Spleen (tissue), 11 donors: ENCODE results near the gene PCMTD2. TPM values are rescaled to one million over a fixed set of nuclear protein-coding genes. Genes with fewer than 3 reads are reported as not detected.

Experiments
- DNase-seq: peaks from one replicate; pipeline ENCODE4 v3.0.0-alpha.2; 2020
- H3K27ac ChIP-seq, 8 donors: fragments of 200-600 bp; sonication (generic) in 7 of 8; 1 replicate in 4 of 8; 2 replicates in 4 of 8; pipeline versions ENCODE4 v1.5.0 to v1.8.0; 2016 to 2021; ENCODE audit warnings: inconsistent platforms in 4 of 8, mild to moderate bottlenecking in 4 of 8, moderate library complexity in 1 of 8
- H3K27me3 ChIP-seq, 7 donors: fragments of 200-600 bp; sonication (generic) in 6 of 7; replicated peaks in 1 of 7; 1 replicate in 4 of 7; 2 replicates in 3 of 7; pipeline versions ENCODE4 v1.5.0 to v1.8.0; 2016 to 2021; ENCODE audit warnings: inconsistent platforms in 3 of 7, mild to moderate bottlenecking in 1 of 7
- H3K36me3 ChIP-seq, 6 donors: fragments of 200-600 bp; sonication (generic) in 5 of 6; 1 replicate in 4 of 6; 2 replicates in 2 of 6; pipeline versions ENCODE4 v1.5.0 to v1.8.0; 2016 to 2021; ENCODE audit warnings: inconsistent platforms in 2 of 6
- H3K4me1 ChIP-seq, 6 donors: fragments of 200-600 bp; sonication (generic) in 5 of 6; 1 replicate in 3 of 6; 2 replicates in 3 of 6; pipeline versions ENCODE4 v1.5.0 to v1.8.0; 2016 to 2021; ENCODE audit warnings: inconsistent platforms in 3 of 6
- H3K4me3 ChIP-seq, 8 donors: fragments of 200-600 bp; sonication (generic) in 7 of 8; 1 replicate in 4 of 8; 2 replicates in 4 of 8; pipeline versions ENCODE4 v1.5.0 to v1.8.0; 2016 to 2021; ENCODE audit warnings: inconsistent platforms in 4 of 8, mild to moderate bottlenecking in 4 of 8, moderate library complexity in 2 of 8
- H3K9me3 ChIP-seq, 8 donors: fragments of 200-600 bp; sonication (generic) in 7 of 8; 1 replicate in 4 of 8; 2 replicates in 4 of 8; pipeline versions ENCODE4 v1.5.0 to v1.8.0; 2016 to 2021; ENCODE audit warnings: inconsistent platforms in 4 of 8
- POLR2A ChIP-seq, 3 donors: fragments of 450-650 bp; IDR thresholded peaks; one replicate each; pipeline ENCODE4 v1.5.1; 2017; ENCODE audit warnings: antibody characterized with exemption in 3 of 3, mild to moderate bottlenecking in 1 of 3
- POLR2AphosphoS5 ChIP-seq, 3 donors: sonication (generic); formaldehyde crosslinking; IDR thresholded peaks; one replicate each; pipeline ENCODE4 v1.5.1; 2017; ENCODE audit warnings: antibody characterized with exemption in 3 of 3
- WGBS, 5 donors: extraction: QIAGEN DNeasy Blood & Tissue Kit in 3 of 5; methylation state at CpG; one replicate each; pipeline versions ENCODE4 v1.1.5 to v1.1.7; 2013 to 2018; 5-methylcytosine and 5-hydroxymethylcytosine counted together
- intact Hi-C: fragments of 100-400 bp; cut with DNase I; formaldehyde crosslinking; loops from one replicate; pipeline ENCODE4 v1.15.0; 2023; ENCODE audit warnings: low total_unique reads
- polyA plus RNA-seq, 3 donors: library from polyadenylated mRNA; stranded (reverse); fragments of 200-250 nt; gene quantifications; one replicate each; pipeline ENCODE4 v1.2.1, GENCODE V29; 2013
- total RNA-seq, 7 donors: library from RNA; depleted of rRNA in 3 of 7; stranded (reverse); fragments of >200 nt in 3 of 7; fragmentation: NEBNext Ultra II Directional in 4 of 7; extraction: Animal tissue kit (Norgen Biotek cat#: 25700) in 4 of 7; gene quantifications; one replicate each; pipeline versions ENCODE4 v1.1.0 to v1.2.1, GENCODE V29; 2016 to 2021
- TF ChIP-seq, protein P1 (sequence below), 11 experiments: fragments of 200-600 bp in 7 of 11; fragments of 450-650 bp in 4 of 11; sonication (generic) in 4 of 11; IDR thresholded peaks in 8 of 11; conservative IDR thresholded peaks in 3 of 11; 1 replicate in 7 of 11; 2 replicates in 4 of 11; pipeline versions ENCODE4 v1.4.0 to v1.8.0; 2016 to 2021; ENCODE audit warnings: antibody characterized with exemption in 11 of 11, inconsistent platforms in 4 of 11, mild to moderate bottlenecking in 1 of 11
- donor health status: healthy with polysubstance abuse.
- donor health status: DM: no; HTN: no; CAD: no; lungs with moderate emphysema.
- donor health status: DM: no; HTN: no; CAD: no.
- donor health status: Bipolar disorder and iron deficiency.
- donor health status: healthy.
- donor health status: DM: no; HTN: no; CAD: no.
- donor health status: DM: yes; HTN: yes; CAD: no.

The PCMTD2 gene
- total and polyA plus RNA-seq, 10 donors: 36.0 to 104 (median 68.3) TPM

DNA sequence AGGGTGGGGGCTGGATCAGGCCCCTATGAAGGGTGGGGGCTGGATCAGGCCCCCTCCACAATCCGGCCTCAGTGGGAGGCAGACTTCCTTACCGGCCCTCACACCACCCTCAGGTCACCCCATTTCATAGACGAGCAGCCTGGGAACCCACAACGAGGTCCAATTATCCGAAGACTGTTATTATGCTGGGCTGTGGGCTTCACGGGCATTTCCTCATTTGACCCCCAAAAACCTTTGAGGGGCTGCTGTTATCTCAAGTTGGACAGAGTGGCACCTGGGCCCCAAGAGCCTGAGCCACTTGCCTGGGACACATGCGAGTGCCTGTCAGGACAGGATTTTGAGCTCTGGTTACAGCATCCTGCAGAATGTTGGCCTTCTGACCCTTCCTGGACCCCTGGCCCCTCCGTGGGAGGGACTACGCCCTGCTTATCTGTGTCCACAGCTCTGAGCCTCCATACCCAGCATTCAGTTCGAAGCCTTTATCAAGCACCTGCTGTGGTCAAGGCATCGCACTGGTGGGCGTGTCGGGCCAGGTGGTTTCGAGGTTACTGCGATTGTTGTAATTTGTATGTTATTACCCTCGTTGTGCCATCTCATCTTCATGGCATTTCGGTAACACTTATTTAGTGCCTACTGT, 34.5 kb upstream of the PCMTD2 start:
- H3K36me3 ChIP-seq: no peaks in the 10 kb centered on the region
- H3K27me3 ChIP-seq: peaks cover 0 to 29% (median 0%) of the 10 kb centered on the region in 7 donors
- TF ChIP-seq POLR2A (IDR thresholded peaks at IDR 0.05) (no peak), POLR2AphosphoS5 (IDR thresholded peaks at IDR 0.05) (no peak)
- TF ChIP-seq, protein P1, sequence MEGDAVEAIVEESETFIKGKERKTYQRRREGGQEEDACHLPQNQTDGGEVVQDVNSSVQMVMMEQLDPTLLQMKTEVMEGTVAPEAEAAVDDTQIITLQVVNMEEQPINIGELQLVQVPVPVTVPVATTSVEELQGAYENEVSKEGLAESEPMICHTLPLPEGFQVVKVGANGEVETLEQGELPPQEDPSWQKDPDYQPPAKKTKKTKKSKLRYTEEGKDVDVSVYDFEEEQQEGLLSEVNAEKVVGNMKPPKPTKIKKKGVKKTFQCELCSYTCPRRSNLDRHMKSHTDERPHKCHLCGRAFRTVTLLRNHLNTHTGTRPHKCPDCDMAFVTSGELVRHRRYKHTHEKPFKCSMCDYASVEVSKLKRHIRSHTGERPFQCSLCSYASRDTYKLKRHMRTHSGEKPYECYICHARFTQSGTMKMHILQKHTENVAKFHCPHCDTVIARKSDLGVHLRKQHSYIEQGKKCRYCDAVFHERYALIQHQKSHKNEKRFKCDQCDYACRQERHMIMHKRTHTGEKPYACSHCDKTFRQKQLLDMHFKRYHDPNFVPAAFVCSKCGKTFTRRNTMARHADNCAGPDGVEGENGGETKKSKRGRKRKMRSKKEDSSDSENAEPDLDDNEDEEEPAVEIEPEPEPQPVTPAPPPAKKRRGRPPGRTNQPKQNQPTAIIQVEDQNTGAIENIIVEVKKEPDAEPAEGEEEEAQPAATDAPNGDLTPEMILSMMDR (IDR thresholded peaks at IDR 0.05 in 8 of 11, conservative IDR thresholded peaks at IDR 0.05 in 3 of 11): no peak
- H3K4me3 ChIP-seq: no peak overlapping the region
- peaks cover 3 to 41% (median 9%) of the 10 kb centered on the region in 6 donors for H3K4me1 ChIP-seq
- DNase-seq: no peak
- WGBS, 5 donors: 73 to 78% (median 76%) methylated on average over 17 of the region's 17 CpGs
- H3K27ac ChIP-seq: no peak overlapping the region
- H3K9me3 ChIP-seq: no peaks in the 10 kb centered on the region
- intact Hi-C loops: no loop called here

DNA sequence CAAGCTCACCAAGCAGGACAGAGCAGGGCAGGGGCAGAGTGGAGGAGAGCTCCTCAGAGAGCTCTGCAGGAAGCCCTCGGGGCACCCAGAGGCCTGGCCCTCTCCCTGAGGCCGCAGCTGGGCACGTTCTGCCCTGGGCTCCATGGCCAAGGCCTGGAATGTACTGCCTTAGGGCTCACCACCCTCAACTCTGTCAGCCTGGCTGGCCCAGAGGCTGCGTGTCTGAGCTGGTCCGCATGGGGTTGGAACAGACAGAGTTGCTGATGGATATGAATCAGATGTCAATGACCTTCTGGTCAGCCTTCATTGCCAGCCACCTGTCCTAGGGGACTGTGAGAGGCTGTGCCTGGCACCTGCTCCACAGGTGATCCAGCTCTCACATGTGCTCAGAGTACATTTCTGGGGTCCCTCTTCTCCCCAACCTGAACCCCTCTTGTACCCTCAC, 33.2 kb upstream of the PCMTD2 start:
- H3K9me3 ChIP-seq: no peaks in the 10 kb centered on the region
- peaks cover 3 to 41% (median 9%) of the 10 kb centered on the region in 6 donors for H3K4me1 ChIP-seq
- H3K27me3 ChIP-seq: peaks cover 0 to 29% (median 0%) of the 10 kb centered on the region in 7 donors
- H3K27ac ChIP-seq: no peak overlapping the region
- no peak overlapping the region for H3K4me3 ChIP-seq
- 25 to 75% (median 68%) methylated on average over 4 to 5 of the region's 5 CpGs; no CpG with 5 or more reads in 1 of the 5 donors for WGBS, 5 donors
- DNase-seq: no peak
- H3K36me3 ChIP-seq: no peaks in the 10 kb centered on the region
- no peak for TF ChIP-seq POLR2A (IDR thresholded peaks at IDR 0.05)
- TF ChIP-seq POLR2AphosphoS5 (IDR thresholded peaks at IDR 0.05): no peak
- TF ChIP-seq, protein P1 (IDR thresholded peaks at IDR 0.05 in 8 of 11, conservative IDR thresholded peaks at IDR 0.05 in 3 of 11): no peak
- intact Hi-C loops: no loop called here

DNA sequence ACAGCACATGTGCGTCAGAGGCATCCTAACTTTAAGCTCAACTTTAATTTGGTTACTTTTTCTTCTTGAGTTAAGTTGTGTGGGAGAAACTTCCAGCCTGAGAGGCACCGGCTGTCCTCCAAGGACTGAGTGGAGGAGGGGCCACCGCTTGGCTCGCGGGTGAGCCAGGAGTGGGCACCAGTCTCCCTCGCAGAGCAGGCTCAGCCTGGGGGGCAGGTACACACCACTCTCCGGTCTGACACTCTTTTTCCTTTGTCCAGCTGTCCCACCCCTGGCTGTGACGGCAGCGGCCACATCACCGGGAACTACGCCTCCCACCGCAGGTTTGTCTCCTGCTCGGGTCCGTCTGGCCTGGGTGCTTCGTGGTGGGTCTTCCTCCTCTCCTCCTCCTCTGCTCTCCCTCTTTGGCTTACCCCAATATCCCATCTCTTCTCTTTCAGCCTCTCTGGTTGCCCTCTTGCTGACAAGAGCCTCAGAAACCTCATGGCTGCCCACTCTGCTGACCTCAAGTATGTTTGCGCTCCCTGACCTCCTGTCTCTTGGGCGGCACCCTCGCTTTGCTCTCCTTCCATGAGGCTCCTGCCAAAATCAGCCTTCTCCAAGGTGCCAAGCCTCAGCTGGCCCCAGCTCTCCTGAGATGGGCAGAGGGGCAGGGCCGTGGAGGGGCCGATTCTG, 32.6 kb upstream of the PCMTD2 start:
- Histone ChIP-seq H3K36me3 (no peaks in the 10 kb centered on the region), H3K9me3 (no peaks in the 10 kb centered on the region), H3K27me3 (peaks cover 0 to 29% (median 0%) of the 10 kb centered on the region in 7 donors), H3K4me1 (peaks cover 3 to 41% (median 9%) of the 10 kb centered on the region in 6 donors), H3K27ac (no peak overlapping the region), H3K4me3 (no peak overlapping the region)
- WGBS, 5 donors: 83 to 93% (median 85%) methylated on average over 20 of the region's 20 CpGs
- no peak for DNase-seq
- intact Hi-C loops: no loop called here
- TF ChIP-seq POLR2A (IDR thresholded peaks at IDR 0.05) (no peak), POLR2AphosphoS5 (IDR thresholded peaks at IDR 0.05) (no peak)
- TF ChIP-seq, protein P1 (IDR thresholded peaks at IDR 0.05 in 8 of 11, conservative IDR thresholded peaks at IDR 0.05 in 3 of 11): no peak

DNA sequence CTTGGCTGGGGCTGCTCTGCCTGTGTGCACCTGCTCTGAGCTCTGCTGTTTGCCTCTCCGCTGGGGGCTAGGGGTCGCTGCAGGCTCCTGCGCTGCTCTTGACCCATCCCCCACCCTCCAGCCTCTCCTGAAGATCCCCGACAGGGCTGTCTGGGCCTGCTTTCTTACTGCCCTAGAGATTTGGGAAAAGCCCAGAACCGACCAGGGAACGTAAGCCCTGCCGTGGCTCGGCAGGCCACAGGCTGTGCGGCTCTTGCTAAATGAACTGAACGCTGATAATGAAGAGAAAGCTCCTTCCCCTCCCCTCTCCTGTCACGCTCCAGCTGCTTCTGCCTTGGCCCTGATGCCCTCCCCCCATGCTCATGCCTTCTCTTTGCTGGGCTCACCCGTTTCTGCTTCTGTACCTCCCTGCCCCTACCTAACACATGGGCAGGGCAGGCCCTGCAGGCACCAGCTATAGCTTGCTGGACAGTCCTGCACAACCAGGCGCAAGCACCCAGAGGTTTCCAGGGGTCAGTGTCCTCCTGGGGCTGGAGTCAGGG, 32.0 kb upstream of the PCMTD2 start:
- DNase-seq: no peak
- H3K9me3 ChIP-seq: no peaks in the 10 kb centered on the region
- no peak overlapping the region for H3K27ac ChIP-seq
- intact Hi-C loops: no loop called here
- H3K4me1 ChIP-seq: peaks cover 3 to 41% (median 9%) of the 10 kb centered on the region in 6 donors
- WGBS, 5 donors: 64 to 85% (median 70%) methylated on average over 12 to 13 of the region's 13 CpGs
- no peaks in the 10 kb centered on the region for H3K36me3 ChIP-seq
- no peak overlapping the region for H3K4me3 ChIP-seq
- TF ChIP-seq POLR2AphosphoS5 (IDR thresholded peaks at IDR 0.05) (no peak), POLR2A (IDR thresholded peaks at IDR 0.05) (no peak)
- TF ChIP-seq, protein P1 (IDR thresholded peaks at IDR 0.05 in 8 of 11, conservative IDR thresholded peaks at IDR 0.05 in 3 of 11): no peak
- H3K27me3 ChIP-seq: peaks cover 0 to 30% (median 0%) of the 10 kb centered on the region in 7 donors
